Hematopoietic multipotent progenitor cell treated with erythropoietin and hydrocortisone succinate and interleukin-3 and kit ligand, for 6 days (in vitro differentiated cells): ENCODE measurements around the gene NELFB.

Experiments
- DNase-seq: peaks from one replicate; pipeline ENCODE4 v3.0.0-alpha.2; 2015

Gene NELFB

GRCh38 chr9:137224830-137225694 lies 30.1 kb upstream of the NELFB start, which contains the start of gene CYSRT1:
Gene CYSRT1 (plus strand): TSS chr9:137225174. CDS start chr9:137225622, 448 bp downstream.
- DNase-seq: peak; percentile 31

GRCh38 chr9:137225699-137226331 lies 29.3 kb upstream of the NELFB start:
- no peak for DNase-seq

GRCh38 chr9:137226338-137227053 lies 28.6 kb upstream of the NELFB start:
- no peak for DNase-seq

- peak; percentile 93 for DNase-seq
Measured at GRCh38 chr9:137227054-137227852, 27.9 kb upstream of the NELFB start, which contains the start of gene RNF224. Gene RNF224 (plus strand): TSS chr9:137227502. CDS start chr9:137228336, 834 bp downstream.

- peak; percentile 35 for DNase-seq
Measured at GRCh38 chr9:137227853-137228505, 27.1 kb upstream of the NELFB start.

DNA sequence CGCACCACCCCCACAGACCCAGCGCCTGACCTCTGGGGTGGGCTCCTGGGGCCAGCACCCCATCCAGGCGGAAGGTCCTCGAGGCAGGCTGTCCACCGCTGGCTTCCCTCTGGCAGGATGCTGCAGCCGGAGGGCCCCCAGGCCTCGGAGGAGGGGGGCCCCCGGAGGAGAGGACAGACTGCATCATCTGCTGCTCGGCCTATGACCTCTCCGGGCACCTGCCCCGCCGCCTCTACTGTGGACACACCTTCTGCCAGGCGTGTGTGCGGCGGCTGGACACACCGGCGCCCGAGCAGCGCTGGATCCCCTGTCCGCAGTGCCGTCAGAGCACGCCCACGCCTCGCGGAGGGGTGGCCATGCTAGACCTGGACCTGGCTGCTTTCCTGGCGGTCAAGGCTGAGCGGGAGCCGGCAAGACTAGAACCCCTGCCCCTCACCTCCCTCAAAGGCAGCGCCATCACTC lies 26.6 kb upstream of the NELFB start:
- DNase-seq: no peak

DNA sequence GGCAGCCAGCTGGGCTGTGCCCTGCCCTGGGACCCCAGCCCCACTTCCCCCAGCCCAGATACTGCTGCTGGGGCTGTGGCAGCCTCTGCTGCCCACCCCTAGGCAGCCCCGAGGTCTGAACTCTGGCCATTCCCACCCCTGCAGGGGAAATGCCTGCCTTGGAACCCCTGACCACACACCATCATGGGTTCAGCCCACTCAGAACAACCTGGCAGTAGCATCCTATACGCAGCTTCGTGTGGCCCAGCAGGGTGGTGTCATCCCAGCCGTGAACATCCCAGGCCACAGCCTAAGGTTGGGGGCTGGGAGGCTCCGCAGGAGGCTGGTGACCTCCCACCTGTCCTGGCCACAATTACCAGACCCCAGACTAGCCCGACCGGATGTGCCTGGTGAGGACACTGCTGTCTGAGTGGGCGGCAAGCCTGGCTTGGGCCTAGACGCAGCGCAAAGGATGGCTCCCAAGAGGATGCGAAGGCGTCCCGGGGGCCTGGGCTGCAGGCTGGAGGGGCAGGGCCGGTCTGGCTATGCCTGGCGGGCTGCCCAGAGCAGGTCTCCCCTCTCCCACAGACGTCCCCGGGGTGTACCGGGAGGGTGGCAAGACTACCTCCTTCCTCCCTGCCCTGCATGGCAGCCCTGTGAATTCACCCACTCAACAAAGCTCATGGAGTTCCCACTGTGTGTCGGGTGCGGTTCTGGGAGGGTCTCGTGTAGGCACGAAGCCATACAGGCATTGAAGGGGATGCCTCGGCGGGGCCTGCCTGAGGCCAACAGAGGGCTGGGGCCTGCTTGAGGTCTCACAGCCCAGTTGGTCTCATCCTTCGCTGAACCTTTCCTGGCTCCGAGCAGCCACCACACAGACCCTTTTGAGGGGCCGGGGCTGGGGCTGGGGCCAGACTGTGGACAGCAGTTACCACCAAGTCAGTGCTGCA lies 25.9 kb upstream of the NELFB start:
- no peak for DNase-seq

DNA sequence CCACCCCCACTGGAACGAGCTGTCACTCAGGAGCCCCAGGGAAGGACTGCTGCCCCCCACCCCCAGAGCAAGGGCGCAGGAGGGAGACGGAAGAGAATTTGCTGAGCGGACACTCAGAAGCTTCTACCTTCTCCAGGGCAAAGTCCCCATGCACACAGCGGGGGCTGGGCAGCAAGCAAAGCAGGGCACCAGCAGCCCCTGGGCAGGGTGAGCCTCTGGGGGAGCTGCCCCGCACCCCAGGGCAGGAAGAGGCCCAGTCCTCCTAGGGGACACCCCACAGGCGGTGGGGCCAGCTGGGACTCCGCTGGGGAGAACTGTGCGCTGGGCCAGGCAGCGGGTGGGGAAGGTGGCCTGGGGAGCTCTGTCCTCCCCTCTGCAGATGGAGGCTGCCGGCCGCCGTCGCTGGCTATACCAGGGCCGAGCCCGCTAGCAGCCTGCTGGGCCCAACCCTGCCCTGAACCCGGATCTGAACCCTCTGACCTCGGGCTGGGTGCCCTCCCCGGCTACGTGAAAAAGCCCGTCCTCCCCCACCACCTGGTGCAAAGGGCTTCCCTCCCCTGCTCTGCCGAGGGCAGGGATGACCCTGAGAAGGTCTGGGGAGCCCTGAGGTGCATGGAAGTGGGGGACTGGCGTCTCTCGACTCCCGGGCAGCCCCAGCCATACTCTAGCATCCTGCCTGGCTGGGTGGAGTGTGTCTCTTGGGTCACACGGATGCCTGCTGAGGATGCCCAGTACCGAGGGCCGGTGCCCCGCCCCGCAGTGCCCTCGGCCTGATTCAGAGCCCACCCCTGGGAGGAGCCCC lies 25.0 kb upstream of the NELFB start:
- no peak for DNase-seq

DNA sequence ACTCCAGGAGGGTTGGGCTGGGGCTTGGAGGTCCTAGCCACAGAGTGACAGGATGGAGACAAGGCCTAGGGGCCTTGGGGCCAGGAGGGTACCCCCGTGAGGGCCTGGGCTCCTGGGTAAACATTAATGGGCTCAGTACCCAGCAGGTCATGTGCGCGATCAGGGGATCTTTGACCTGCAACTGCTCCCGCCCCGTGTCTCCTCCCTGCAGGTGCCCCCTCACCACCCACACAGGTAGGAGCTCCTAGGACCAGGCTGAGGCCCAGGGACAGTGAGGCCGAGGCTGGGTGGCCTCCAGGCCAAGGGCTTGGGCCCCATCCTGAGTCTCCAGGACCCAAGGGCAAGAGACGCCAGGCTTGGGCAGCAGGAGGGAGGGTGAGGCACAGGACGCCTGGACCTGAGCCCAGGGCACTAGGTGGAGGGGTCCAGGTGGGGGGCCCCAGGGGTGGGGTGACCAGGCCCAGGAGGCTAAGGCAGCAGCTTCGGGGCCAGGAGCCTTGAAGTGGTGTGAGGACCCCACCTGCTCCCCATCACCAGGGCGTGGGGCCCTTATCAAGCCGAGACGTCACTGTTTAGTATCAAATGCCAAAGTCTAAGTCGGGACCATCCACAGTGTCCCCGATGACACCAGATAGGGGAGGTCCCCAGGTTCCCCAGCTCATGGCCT lies 24.3 kb upstream of the NELFB start, which contains the start of gene SLC34A3:
Gene SLC34A3, plus strand, starts transcription at position 197 of the 667 bp plus-strand sequence. CDS start 802 bp downstream, outside the sequence.
- no peak for DNase-seq

- DNase-seq: no peak
Measured at GRCh38 chr9:137231372-137232039, 23.6 kb upstream of the NELFB start.

DNA sequence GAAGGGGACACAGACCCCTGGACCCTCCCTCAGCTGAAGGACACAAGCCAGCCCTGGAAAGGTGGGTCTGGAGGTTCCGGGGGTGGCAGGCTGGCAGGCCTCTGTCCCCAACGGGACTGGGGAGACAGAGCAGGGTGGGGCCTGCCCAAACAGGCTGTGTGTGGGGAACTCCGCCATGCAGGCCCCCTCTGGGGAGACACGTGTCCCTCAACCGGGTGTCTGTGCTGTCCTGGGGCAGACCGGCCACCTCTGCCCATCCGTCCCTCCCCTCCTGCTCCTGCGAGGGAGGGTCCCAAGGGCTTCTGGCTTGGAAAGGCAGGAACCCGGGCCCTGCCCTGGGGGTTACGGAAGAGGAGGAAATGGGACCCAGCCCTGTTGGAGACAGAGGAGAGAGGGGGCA lies 23.0 kb upstream of the NELFB start:
- no peak for DNase-seq

- DNase-seq: no peak
Measured at GRCh38 chr9:137232510-137232909, 22.6 kb upstream of the NELFB start.

- DNase-seq: no peak
Measured at GRCh38 chr9:137233143-137233980, 21.8 kb upstream of the NELFB start.

- DNase-seq: no peak
Measured at GRCh38 chr9:137234055-137234697, 21.0 kb upstream of the NELFB start.

DNA sequence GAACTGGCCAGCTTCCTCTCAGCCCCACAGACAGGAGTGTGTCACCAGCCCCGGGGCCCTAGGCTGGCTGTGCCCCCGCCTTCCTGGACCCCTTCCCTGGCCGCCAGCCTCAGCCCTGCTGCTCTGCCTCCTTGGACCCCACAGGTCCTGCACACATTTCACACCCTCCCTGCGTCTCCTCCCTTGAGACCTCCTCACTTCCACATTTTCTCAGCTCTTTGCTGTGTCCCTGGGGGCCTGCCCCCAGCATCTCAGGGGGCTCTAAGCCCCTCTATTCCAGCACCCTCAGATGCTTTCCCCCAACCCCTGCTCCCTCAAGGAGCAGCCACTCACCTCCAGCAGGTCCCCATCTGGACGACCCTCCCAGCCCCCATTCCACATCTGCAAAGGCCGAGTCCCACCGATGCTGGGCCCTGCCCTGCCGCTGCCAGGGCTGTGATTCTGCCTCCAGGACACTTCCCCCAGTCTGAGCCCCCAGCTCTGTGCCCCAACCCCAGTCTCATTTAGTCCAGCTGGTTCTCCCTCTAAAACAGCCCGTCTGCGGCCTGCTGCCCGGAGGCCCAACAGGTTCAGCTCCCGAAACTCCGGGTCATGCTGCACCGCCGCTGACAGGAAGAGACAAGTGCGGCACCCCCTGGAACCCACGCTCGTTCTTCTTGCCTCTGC lies 20.2 kb upstream of the NELFB start:
- DNase-seq: no peak
